Vagina (tissue), 2 donors: Measurements from ENCODE around the gene NRDE2.

Experiments used
- CTCF ChIP-seq, 3 experiments: fragments of 450-650 bp in 2 of 3; fragments of 200-600 bp in 1 of 3; sonication (generic) in 1 of 3; IDR thresholded peaks; one replicate each; pipeline ENCODE4 v1.5.1; 2017 to 2019; ENCODE audit warnings: antibody characterized with exemption in 3 of 3, mild to moderate bottlenecking in 2 of 3, moderate library complexity in 2 of 3
- POLR2A ChIP-seq, 2 donors: fragments of 450-650 bp; IDR thresholded peaks; one replicate each; pipeline ENCODE4 v1.6.1; 2017; ENCODE audit warnings: antibody characterized with exemption in 2 of 2, mild to moderate bottlenecking in 2 of 2, moderate library complexity in 2 of 2

- TF ChIP-seq CTCF (IDR thresholded peaks at IDR 0.05), result no peak
- TF ChIP-seq POLR2A (IDR thresholded peaks at IDR 0.05), result no peak
Measured at GRCh38 chr14:90373887-90374286, 42.1 kb upstream of the NRDE2 start.
